Brain microvascular endothelial cell (primary cell): Measurements from ENCODE around the gene HLA-A.

Experiments
- DNase-seq: peaks from one replicate; pipeline ENCODE4 v3.0.0-alpha.2; 2020
- H3K27ac ChIP-seq: fragments of 250-450 bp; sonication (Bioruptor Pico); 2 replicates; pipeline ENCODE4 v1.5.1; 2020; ENCODE audit warnings: mild to moderate bottlenecking, moderate library complexity
- H3K27me3 ChIP-seq: fragments of 250-450 bp; sonication (Bioruptor Pico); replicated peaks from 2 replicates; pipeline ENCODE4 v1.5.1; 2020; ENCODE audit warnings: mild to moderate bottlenecking
- H3K36me3 ChIP-seq: fragments of 250-450 bp; sonication (Bioruptor Pico); replicated peaks from 2 replicates; pipeline ENCODE4 v1.5.1; 2020; ENCODE audit warnings: mild to moderate bottlenecking
- H3K4me3 ChIP-seq: 2 replicates; pipeline ENCODE4 v1.5.1; 2011; ENCODE audit warnings: low read depth, mild to moderate bottlenecking, control low read depth, low read length, moderate library complexity
- CTCF ChIP-seq: IDR thresholded peaks from 2 replicates; pipeline ENCODE4 v1.5.1; 2011; ENCODE audit warnings: low read depth, mild to moderate bottlenecking, moderate library complexity, low read length, control low read depth, inconsistent platforms; ENCODE audit errors: missing control alignments
- in situ Hi-C: cut with HindIII; loops from 2 replicates; pipeline ENCODE4 v1.10.0; 2017; ENCODE audit warnings: low sequenced_read_pairs, low pct_ligation_motif_present

HLA-A gene

GRCh38 chr6:29995340-29995777 is 53.0 kb downstream of the HLA-A start:
- DNase-seq: no peak
- no peaks in the 10 kb centered on the region for H3K27me3 ChIP-seq
- H3K4me3 ChIP-seq: no peak overlapping the region
- no peak overlapping the region for H3K27ac ChIP-seq
- H3K36me3 ChIP-seq: no peaks in the 10 kb centered on the region
- TF ChIP-seq CTCF: no peak
- in situ Hi-C loops: no loop called here
